GM19455 (cell line): ENCODE data around the gene ZMYND10.
A peak's percentile ranks its signal among the peaks of the same experiment; 100 is the strongest.

ENCODE experiments used
- ATAC-seq: cut with Tn5 transposase; IDR thresholded peaks from one replicate; pipeline ENCODE4 v1.9.1; 2021; ENCODE audit not compliant: unreplicated experiment

Gene ZMYND10

DNA sequence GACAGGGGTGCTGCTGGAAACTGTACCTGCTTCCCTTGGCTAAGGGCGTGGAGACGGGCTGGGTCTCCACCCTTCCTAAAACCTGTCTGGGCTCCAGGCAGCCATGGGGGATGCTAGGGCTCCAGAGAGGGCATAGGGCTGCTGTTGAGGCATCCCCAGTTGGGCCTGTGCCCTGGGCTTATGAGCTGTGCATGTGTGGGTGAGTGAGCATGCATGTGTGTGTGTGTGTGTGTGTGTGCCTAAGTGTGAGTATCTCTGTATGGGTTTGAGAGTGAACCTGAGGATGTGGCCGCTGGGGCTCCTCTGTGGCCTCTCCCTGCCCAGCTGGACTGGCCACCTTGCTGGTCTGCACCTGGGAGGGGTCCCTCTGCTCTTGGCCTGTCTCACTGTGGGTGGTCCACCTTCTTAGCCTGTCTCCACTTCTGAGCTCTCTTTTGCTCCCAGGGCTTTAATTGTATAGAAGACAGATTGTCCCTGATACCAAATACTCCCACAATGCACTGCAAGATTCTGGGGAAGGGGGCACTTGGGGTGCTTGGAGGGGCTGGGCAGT is 25.7 kb upstream of the ZMYND10 start:
- ATAC-seq = no peak

DNA sequence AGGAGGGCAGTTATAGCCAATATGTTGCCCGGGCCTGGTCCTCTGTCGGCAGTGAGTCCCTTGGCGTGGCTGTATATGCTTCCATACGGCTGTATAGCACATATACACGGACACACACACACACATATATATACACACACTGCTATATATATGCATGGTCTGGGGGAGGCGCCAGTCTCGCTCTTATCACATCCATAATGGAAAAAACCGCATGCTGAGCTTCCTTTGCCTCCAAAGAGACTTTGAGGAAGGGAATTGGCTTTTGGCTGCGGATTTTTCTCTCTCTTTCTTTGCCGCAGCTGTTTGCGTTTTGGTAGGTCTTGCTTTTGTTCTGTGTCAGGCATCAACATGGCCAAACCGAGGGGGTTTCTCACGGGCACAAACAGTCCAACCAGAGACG is 25.1 kb upstream of the ZMYND10 start:
- no peak for ATAC-seq

DNA sequence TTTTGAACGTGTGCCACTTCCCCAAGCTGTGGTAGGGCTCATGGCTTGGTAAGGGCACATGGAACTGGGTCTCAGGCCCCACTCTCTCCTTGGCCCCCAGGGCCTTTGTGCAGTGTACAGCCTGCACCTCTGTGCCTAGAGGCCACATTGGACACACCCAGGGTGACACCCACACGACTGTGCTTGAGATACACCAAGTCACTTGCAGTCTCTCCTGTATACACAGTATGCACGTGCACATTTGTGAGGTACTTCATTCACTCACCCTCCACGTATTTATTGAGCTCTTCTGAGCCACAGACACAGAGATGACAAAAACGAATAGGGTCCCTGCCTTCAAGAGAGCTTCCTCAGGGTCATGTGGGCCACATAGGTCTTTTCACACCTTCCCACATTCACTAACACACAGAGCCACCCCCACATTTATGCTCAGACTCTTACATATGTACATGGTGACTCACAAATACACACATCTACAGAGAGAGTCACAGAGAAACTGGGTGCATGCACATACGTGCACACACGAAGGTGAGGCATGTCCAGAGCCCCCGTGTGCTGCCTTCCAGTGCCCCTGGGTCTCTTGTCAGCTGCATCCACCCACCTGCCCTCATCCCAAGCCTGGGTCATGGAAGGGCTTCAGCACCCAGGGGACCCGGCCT is 23.6 kb upstream of the ZMYND10 start:
- no peak for ATAC-seq

DNA sequence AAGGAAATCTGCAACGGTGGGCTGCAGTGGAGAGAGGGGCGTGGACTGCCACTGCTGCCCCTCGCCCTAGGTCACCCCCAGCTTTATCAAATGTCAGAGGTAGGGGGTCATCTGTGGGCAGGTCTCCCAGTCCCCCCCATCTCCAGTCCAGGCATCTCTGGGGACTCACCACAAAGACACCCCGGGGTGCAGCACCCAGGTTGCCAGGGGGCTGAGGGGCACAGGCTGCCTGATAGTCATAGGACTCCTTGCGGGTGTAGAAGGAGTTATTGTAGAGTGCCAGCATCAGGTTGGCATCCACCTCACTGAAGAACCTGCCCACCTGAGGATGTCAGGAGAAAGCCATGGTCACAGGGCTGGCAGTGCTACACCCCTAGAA is 20.3 kb upstream of the ZMYND10 start:
- ATAC-seq = no peak

DNA sequence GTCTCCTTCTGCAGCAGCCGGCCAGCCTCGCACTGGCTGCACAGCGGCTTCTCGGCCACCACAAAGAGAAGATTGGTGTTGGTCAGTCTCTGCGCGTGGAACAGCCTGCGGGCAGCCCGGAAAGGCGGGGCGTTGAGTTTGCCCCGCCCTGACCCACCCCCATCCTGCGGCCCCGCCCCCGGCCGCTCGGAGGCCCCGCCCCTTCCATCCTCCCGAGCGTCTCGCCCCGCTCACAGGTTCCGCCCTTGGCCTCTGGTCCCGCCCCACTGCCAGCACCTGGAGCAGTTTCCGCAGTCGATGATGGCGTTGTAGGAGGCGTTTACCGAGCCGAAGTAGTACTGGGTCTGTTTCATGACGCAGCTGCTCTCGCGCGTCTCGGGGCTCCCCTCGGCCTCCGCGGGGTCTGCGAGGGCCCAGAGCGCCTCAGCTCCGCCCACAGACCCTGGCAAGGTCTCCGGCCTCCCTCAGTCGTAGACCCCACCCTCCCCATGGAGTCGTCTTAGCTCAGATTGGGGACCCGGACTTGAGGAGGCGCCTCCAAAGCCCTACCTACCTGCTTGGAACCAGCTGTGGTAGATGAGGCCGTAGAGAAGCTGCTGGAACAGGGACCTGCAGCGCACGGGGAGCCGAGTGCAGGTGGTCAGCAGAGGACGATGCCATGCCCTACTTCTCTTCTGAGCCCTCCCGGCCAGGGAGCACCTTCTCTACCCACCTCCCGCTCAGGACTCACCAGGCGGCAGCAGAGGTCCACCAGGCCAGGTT is 19.7 kb upstream of the ZMYND10 start:
- peak; percentile 81 for ATAC-seq

DNA sequence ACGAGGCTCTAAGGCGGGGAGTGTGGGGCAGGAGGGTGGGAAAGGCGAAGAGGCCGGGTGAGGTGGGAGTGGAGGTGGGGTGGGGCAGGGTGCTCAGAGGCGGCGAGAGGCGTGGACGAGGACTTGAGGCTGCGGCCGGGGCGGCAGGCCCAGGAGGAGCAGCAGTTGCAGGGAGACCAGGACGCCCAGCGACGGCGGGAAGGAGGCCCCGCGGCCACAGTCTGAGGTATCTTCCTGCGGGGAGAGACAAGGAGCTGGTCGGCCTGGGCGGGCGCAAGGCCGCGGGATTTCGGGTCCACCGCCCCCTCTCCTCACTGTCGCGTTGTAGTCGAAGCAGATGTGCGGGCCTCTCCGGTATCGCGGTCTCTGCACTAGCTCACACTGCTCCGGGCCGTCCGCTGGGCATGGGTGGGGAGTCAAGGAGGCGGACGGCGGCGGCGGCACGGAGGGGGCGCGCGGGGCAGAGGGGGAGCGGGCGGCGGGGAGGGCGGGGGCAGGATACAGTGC is 19.1 kb upstream of the ZMYND10 start:
- ATAC-seq = no peak

DNA sequence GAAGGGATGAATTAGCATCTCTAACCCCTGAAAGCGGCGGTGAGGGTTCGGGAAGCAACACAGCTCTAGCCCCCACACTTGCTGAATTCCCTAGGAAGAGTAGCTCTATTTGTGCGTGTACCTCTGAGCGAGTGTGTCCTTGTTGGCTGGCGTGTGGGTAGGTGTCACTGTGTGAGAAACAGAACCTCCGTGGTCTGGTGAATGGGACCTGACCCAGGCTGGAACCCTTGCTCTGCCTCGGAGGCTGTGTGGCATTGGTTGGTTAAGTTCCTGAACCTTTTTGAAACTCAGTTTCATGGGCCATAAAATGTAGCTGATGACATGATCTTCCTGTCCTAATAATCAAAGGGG is 14.2 kb upstream of the ZMYND10 start:
- ATAC-seq = peak; percentile 14

DNA sequence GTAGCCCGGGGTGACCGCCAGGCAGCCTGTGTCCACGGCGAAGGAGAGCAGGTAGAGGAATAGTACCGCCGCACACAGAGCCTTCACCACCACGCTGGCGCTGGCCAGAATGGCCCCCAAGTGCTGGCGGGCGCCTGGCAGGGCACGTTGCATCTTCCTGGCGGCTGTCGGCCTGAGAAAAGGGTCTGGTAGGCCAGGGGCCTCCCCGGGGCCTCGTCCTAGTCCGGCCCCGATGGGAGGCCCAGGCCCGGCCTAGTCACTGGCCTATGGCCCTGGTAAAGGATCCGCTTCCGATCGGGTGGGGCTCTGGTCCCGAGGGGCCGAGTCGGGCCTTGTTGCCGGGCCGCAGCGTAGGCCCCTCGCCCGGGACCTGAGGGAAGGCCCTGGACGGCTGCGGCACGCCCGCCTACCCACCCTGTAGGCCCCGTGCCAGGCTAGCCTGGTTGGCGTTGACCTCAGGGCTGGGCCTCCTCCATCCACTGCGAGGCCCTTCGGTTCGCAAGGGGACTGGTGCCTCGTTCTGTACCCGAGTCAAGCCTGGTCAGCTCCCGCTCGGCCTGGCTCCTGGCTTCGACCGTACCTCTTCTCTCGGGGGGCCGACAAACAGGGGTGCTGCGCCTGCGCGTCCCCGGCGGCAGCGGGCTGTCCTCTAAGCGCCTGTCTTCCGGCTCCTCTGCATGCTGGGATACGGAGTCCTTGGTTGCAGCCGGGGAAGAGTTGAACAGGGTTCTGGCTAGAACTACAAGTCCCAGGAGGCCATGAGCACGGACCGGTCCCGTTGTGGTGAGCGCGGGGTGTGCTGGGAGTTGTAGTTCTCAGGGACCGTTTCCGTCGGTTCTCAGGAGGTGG is 13.6 kb upstream of the ZMYND10 start, which contains the start of gene TMEM115:
TSS of gene TMEM115 (minus strand) at position 611 of the 849 bp plus-strand sequence. CDS start at position 153, 458 bp downstream.
- peak; percentile 98 for ATAC-seq

DNA sequence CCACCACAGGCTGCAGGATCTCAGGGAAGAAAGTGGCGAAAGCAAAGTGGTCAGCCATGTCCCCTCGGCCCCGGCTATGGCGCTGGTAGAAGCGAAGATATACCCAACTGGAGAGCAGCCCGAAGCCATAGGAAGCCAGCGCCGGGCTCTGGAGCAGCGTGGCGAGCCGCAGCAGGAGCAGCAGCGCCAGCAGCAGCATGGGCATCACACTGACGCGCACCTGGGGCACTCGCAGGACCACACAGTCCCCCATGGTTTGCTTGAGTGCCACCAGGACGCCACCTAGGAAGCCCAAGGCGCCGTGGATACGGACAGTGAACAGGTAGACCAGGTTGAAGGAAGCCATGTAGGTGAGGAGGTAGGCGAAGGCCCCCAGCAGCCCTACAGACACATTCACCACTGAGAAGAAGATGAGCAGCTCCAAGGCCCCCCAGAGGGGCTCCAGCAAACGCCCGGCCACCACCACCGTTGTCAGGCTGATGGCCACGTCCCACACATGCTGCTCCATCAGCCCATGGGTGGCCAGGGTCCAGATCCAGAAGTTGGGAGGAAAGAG is 12.9 kb upstream of the ZMYND10 start:
- no peak for ATAC-seq

DNA sequence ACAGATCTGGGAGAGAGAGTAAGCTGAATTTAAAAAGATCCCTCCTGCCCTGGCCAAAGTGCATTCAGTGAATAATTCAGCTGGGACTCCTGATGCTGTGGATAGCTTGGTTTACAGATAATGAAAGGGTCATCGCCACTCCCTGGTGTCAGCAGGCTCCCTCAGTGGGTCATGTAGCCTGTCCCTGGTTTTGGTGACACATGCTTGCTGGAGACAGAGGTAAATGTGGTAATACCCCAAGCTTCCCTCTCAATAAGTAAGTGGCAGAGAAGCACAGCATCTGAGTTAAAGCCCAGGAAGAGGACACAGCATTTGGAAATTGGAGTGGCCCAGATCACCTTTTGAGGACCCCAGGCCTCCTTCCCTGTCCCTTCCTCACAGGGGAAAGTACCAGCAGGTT is 11.9 kb upstream of the ZMYND10 start:
- no peak for ATAC-seq

DNA sequence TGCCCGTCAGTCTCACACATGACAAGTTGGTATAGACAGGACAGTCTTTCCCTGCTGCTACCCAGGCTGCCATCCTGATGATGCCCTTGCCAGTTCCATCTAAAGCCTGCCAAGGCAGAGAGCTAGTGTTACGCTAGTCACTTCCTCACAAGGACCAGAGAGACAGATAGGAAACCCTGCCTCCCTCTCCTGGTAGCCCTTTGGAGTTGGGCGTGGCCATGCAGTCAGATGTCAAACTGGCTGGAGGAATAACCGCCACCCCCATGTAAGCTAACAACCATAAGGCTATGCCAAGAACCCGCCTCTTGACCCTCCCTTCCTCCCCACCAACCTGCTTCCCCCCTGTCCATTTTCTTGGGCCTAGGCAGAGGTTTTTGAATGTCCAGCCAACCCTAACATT is 11.0 kb upstream of the ZMYND10 start:
- no peak for ATAC-seq

DNA sequence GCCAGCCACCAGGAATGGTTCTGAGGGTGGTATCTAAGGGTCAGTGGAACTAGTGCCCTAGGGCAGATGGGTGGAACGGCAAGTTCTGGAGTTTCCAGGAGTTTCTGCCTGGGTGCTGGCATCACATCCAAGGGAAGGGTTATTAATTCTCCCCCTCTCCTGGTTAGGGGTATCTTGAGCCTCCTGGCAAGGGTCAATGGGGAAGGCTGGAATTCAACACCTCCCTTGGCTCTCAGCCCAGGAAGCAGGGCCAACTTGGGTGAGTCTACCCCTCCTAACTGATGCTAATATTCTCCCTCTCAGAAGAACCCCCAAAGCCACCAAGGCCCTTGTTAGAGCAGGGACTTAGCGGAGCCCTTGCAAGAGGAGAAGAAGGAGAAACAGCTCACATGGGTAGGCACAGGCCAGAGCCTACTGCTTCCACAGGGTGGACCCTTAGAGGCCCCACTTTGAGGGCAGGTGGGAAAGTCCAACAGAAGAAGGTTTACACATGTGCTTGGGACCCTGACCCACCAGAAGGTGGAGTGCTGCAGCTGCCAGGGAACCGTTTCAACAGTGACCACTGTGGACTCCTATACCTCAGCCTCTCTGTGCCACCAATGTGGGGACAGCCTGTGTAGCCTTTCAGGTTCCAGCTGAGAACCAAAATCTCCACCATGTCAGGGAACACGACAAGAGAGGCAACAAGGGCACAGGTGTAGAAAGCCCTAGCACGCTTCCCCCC is 10.5 kb upstream of the ZMYND10 start:
- no peak for ATAC-seq

DNA sequence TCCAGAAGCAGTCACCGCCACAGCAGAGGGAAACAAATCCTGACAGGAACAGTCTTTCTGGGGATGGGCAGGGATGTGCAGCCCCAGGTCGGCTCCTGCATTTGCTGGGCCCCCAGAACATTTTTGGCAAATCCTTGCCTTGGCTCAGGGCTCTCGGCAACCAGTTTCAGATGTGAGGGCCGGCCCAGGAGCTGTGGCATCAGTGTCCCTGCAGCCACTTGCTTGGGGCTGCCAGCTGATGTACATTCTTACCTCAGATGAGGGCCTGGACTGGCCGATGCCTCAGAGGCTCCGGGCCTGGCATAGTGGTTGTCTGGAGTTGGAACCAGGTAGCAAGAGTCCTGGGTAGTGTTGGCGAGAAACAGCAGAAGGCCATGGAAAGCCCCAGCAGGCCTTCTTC is 9.3 kb upstream of the ZMYND10 start:
- ATAC-seq = no peak

DNA sequence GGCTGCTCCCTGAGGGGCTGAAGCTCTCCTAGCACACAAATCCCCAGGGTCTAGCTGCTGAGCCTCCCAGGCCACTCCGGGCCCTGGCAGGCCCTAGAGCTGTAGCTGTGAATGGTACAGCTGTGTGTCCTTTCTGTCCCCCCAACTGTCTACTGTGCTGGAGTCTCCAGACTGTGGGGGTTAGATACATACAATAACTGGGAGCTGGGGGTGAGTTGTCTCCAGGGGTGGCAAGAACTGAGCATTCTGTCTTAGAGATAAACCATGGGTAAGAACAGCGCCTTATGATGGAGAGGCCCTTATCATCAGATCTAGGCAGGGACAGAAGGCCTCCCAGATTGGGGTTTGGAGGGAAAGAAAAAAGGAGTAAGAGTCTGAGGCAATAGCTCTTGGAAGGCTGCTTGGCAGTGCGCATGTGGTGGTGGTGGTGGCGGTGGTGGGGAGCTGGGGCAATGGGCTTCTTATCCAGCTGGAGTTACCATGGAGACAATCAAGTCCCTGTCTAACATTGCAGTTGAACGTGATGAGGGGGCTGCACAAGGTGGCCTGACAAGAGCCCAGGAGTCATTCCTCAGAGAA is 8.7 kb upstream of the ZMYND10 start:
- no peak for ATAC-seq

DNA sequence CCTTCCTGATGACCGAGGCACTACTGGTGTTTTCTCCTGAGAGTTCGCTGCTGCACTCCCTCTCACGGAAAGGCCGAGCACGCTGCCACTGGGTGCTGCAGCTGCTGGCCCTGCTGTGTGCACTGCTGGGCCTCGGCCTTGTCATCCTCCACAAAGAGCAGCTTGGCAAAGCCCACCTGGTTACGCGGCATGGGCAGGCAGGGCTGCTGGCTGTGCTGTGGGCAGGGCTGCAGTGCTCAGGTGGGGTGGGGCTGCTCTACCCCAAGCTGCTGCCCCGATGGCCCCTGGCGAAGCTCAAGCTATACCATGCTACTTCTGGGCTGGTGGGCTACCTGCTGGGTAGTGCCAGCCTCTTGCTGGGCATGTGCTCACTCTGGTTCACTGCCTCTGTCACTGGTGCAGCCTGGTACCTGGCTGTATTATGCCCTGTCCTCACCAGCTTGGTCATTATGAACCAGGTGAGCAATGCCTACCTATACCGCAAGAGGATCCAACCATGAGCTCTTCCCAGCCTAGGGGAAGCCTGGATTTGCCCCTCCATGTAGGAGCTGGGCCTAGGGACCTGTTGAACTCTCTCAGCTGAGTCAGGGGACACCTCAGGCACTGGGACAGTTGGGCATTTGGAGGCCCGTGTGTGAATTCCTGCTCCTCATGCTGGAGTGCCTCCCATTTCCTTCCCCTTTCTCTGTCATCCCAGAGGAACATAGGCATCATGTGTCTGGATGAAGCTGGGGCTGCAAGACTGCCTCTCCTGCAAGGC is 7.9 kb upstream of the ZMYND10 start:
- ATAC-seq = no peak

DNA sequence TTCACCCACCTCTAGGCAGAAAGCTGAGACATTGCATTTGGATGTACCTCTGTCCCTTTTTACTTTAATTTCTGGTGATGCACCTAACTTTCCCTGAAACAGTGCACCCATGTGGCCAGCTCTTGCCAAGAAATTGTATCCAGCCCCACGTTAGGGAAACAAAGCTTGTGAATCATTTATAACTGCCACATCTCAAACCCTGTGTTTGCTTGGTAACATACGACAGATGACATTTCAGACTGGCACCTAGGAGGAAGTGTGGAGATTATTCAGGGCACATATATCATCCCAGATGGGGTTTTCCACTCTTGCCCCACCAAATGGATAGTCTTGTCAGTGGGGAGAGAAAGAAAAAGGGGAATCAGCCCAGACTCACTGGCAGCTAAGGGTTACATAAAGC is 7.2 kb upstream of the ZMYND10 start:
- no peak for ATAC-seq

DNA sequence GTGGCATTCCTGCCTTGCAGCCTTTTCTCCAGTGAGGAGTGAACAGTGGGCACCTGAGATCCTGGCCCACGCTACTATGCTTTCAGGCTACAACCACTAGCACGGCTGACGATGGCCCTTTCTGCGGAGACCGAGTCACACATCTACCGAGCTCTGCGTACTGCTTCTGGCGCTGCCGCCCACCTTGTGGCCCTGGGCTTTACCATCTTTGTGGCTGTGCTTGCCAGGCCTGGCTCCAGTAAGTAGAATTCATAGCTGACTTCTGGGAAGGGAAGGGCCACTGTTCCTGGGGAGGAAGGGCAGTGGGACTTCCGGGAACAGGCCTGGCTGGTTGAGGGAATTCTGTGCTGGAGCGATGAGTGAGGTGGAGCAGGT is 5.8 kb upstream of the ZMYND10 start:
- no peak for ATAC-seq

DNA sequence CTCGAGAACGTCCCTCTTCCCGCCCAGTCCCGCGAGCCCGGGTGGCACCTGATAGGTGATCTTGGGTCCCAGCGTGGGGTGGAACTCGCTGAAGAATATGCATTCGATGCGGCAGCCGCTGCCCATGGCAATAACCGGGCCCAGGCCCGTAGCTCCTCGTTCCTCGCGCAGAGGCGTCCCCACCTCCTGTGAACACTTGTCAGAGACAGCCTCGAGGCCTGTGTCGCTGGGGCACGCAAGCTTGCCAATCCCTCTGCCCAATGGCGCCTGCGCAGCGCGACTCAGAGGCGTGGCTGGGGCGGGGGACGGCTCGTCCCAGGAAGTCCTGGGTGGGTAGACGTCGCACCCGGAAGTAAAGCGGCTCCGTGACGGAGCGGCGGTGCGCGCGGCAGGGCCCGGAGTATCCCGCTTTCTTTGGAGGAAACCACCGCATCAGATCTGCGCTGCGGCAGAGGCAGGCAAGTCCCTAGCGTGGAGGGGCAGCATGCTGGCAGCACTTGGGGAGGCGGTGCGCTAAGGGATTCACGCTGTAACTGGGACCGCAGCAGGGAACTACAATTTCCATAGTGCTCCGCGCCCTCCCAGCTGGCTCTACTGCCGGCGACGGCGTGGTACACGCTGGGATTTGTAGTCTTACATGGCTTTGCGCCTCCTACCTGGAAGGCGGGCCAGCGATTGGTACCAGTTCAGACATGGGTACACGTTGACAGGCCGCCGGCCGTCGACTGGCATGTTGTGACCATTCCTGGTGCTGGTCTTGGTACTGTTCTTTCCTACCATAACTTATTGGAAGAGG is 5.2 kb upstream of the ZMYND10 start, which contains the start of the genes CYB561D2 and NPRL2:
TSS of gene CYB561D2 (plus strand) at position 336 of the 796 bp plus-strand sequence. CDS start 572 bp downstream, outside the sequence.
TSS of gene NPRL2 (minus strand) at position 249 of the 796 bp plus-strand sequence. CDS start at position 126, 123 bp downstream.
- peak; percentile 82 for ATAC-seq
